Epithelial cell of proximal tubule (primary cell): Measurements from ENCODE around the gene APP. TPM values are rescaled to one million over a fixed set of nuclear protein-coding genes. Genes with fewer than 3 reads are reported as not detected.

Experiments
- DNase-seq: peaks from one replicate; pipeline ENCODE4 v3.0.0-alpha.2; 2011; ENCODE audit warnings: low read depth
- H3K4me3 ChIP-seq: 2 replicates; pipeline ENCODE4 v1.5.1; 2011; ENCODE audit warnings: low read depth, mild to moderate bottlenecking, low read length
- CTCF ChIP-seq: conservative IDR thresholded peaks from 2 replicates; pipeline ENCODE4 v1.5.1; 2012; ENCODE audit warnings: low read depth, mild to moderate bottlenecking, low read length
- total RNA-seq: library from RNA; depleted of rRNA; stranded (reverse); fragments of >200 nt; gene quantifications from 2 replicates; pipeline ENCODE4 v1.2.3, GENCODE V29; 2015

Gene APP
- total RNA-seq, 1 donor from 2014 or later = 510 TPM

- no peak overlapping the region for H3K4me3 ChIP-seq
- DNase-seq = no peak
- TF ChIP-seq CTCF = no peak
These were observed 210.2 kb downstream of the APP start for GRCh38 chr21:25960402-25960801.

- H3K4me3 ChIP-seq = no peak overlapping the region
- TF ChIP-seq CTCF = no peak
- no peak for DNase-seq
These were observed 210.8 kb downstream of the APP start for GRCh38 chr21:25959799-25960198.

GRCh38 chr21:25956993-25957714, 213.4 kb downstream of the APP start:
- no peak overlapping the region for H3K4me3 ChIP-seq
- peak; percentile 40 for DNase-seq
- TF ChIP-seq CTCF = no peak

GRCh38 chr21:25955646-25956045, 214.9 kb downstream of the APP start:
- DNase-seq = no peak
- TF ChIP-seq CTCF = no peak
- H3K4me3 ChIP-seq = no peak overlapping the region

- no peak for TF ChIP-seq CTCF
- no peak for DNase-seq
- no peak overlapping the region for H3K4me3 ChIP-seq
These were observed 216.9 kb downstream of the APP start for GRCh38 chr21:25953659-25954058.

GRCh38 chr21:25953196-25953595, 217.4 kb downstream of the APP start:
- DNase-seq = no peak
- no peak for TF ChIP-seq CTCF
- H3K4me3 ChIP-seq = no peak overlapping the region

- no peak for DNase-seq
- TF ChIP-seq CTCF = no peak
- H3K4me3 ChIP-seq = no peak overlapping the region
These were observed 218.3 kb downstream of the APP start for GRCh38 chr21:25952306-25952705.
